ENCODE measurements around the gene ZDHHC11B. TPM values are rescaled to one million over a fixed set of nuclear protein-coding genes. Genes with fewer than 3 reads are reported as not detected.
A peak's percentile ranks its signal among the peaks of the same experiment; 100 is the strongest.
"Not testable (repeated sequence)": the region's sequence is repeated elsewhere in the genome, so short reads cannot be mapped to it uniquely, and the experiment has no call there.

The ZDHHC11B gene
- total and polyA plus RNA-seq, 2 of the 13 experiments (the other 11 are each of a cell fraction or from before 2014, with no cell fraction given), result 0.11 to 0.12 TPM

DNA sequence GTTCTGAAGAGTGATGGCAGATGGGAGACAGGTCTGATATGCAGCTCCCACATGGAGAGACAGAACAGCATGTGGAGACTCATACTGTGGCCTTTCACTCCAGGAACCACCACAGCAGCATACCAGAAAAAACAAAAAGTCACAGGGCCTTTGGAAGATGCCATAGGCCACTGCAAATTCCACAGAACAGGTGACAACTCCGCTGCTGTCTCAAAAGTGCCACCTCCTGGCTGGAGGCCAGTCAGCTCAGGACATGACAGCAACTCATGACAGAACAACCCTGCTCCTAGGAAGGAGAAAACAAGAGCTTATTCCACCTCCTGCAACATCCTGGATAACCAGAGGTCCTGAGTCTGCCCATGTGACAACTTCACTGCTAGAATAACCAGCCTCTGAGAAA is 41.0 kb upstream of the ZDHHC11B start:
- TF ChIP-seq STAG1 (CRISPR knock-in tag; IDR thresholded peaks at IDR 0.05) (peak; percentile 65), SMC3 (IDR thresholded peaks at IDR 0.05; ENCODE audit: low read length) (peak; percentile 30; the same call in 1 of the 2 replicates)
- H3K79me2 ChIP-seq (ENCODE audit: insufficient read depth, low read length); H3K4me1 ChIP-seq (ENCODE audit: insufficient read depth, low read length); H3K9me3 ChIP-seq (ENCODE audit: low read length); H4K20me1 ChIP-seq (ENCODE audit: insufficient read depth, low read length); H3K9ac ChIP-seq (ENCODE audit: insufficient read depth, low read depth, low read length); CTCF ChIA-PET (ENCODE audit: low intra/inter-chr PET ratio, low total read pairs); in situ Hi-C loops (cut with HindIII; ENCODE audit: extremely low pct_ligation_motif_present, low pct_unique_long_range_greater_than_20kb); H2AFZ ChIP-seq (ENCODE audit: low read length); intact Hi-C loops (cut with micrococcal nuclease; ENCODE audit: unreplicated experiment); BruUV-seq (replicated peaks); H3K4me2 ChIP-seq (ENCODE audit: low read depth, low read length); H3K27me3 ChIP-seq (ENCODE audit: control insufficient read depth in 1 of 2, insufficient read depth in 2 of 2, low read length in 2 of 2); H3K27ac ChIP-seq (ENCODE audit: extremely low read length, insufficient read depth, low read length); H3K36me3 ChIP-seq (replicated peaks in 1 of 2; ENCODE audit: control insufficient read depth in 1 of 2, insufficient read depth in 2 of 2, low read length in 2 of 2); H3K4me3 ChIP-seq (replicated peaks in 1 of 3; ENCODE audit: insufficient read depth in 1 of 3, low read depth in 2 of 3, low read length in 3 of 3); POLR2A ChIA-PET: not testable (repeated sequence)
- 17% methylated on average over 1 of the region's 1 CpG for WGBS (ENCODE audit: low lambda C conversion rate)
- ATAC-seq (peak; percentile 97), DNase-seq (ENCODE audit: low spot score) (peak; percentile 30), FAIRE-seq (peak; percentile 84)

DNA sequence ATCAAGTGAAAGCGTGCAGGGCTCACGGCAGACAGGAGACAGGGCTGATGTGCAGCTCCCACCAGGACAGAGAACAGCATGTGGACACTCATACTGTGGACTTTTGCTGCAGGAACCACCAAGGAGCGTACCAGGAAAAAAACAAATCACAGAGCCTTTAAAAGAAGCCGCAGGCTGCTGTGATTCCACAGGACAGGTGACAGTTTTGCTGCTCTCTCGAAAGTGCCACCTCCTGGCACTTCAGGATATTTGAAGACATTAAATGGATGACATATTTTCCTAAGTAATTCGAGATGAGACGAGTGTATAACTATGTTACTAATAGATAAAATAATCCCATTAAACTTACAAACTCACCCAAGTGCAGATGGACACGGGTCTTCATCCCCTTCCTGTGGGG is 37.0 kb upstream of the ZDHHC11B start:
- intact Hi-C loops (cut with micrococcal nuclease; ENCODE audit: unreplicated experiment), result no loop called here
- no peaks in the 10 kb centered on the region for H3K9me3 ChIP-seq (ENCODE audit: low read length)
- H3K4me3 ChIP-seq (replicated peaks in 1 of 3; ENCODE audit: insufficient read depth in 1 of 3, low read depth in 2 of 3, low read length in 3 of 3), result no peak overlapping the region
- no peak for DNase-seq (ENCODE audit: low spot score)
- H4K20me1 ChIP-seq (ENCODE audit: insufficient read depth, low read length), result no peaks in the 10 kb centered on the region
- H3K36me3 ChIP-seq (replicated peaks in 1 of 2; ENCODE audit: control insufficient read depth in 1 of 2, insufficient read depth in 2 of 2, low read length in 2 of 2), result no peaks in the 10 kb centered on the region
- FAIRE-seq, result no peak
- in situ Hi-C loops (cut with HindIII; ENCODE audit: extremely low pct_ligation_motif_present, low pct_unique_long_range_greater_than_20kb), result no loop called here
- WGBS (ENCODE audit: low lambda C conversion rate), result 52% methylated on average over 8 of the region's 8 CpGs
- no peak for ATAC-seq
- H3K79me2 ChIP-seq (ENCODE audit: insufficient read depth, low read length), result no peaks in the 10 kb centered on the region
- H2AFZ ChIP-seq (ENCODE audit: low read length), result no peak overlapping the region
- H3K4me2 ChIP-seq (ENCODE audit: low read depth, low read length), result no peak overlapping the region
- ChIA-PET CTCF (ENCODE audit: low intra/inter-chr PET ratio, low total read pairs) (no interaction called here), POLR2A (no interaction called here)
- H3K27me3 ChIP-seq (ENCODE audit: control insufficient read depth in 1 of 2, insufficient read depth in 2 of 2, low read length in 2 of 2), result no peaks in the 10 kb centered on the region
- BruUV-seq (replicated peaks), result no TSS peak
- H3K27ac ChIP-seq (ENCODE audit: extremely low read length, insufficient read depth, low read length), result no peak overlapping the region
- TF ChIP-seq RARG (CRISPR knock-in tag; IDR thresholded peaks at IDR 0.05; ENCODE audit: low read depth), result no peak
- no peak for TF ChIP-seq ZNF549 (CRISPR knock-in tag; IDR thresholded peaks at IDR 0.05)
- no peak for TF ChIP-seq GATAD2A (CRISPR knock-in tag; IDR thresholded peaks at IDR 0.05)
- no peak for TF ChIP-seq SOX13 (IDR thresholded peaks at IDR 0.05)
- no peak for TF ChIP-seq SOX13 (CRISPR knock-in tag; conservative IDR thresholded peaks at IDR 0.05 in 1 of 2, IDR thresholded peaks at IDR 0.05 in 1 of 2)
- H3K9ac ChIP-seq (ENCODE audit: insufficient read depth, low read depth, low read length), result no peak overlapping the region
- no peaks in the 10 kb centered on the region for H3K4me1 ChIP-seq (ENCODE audit: insufficient read depth, low read length)
